ENCODE results near the gene REXO5.

DNA sequence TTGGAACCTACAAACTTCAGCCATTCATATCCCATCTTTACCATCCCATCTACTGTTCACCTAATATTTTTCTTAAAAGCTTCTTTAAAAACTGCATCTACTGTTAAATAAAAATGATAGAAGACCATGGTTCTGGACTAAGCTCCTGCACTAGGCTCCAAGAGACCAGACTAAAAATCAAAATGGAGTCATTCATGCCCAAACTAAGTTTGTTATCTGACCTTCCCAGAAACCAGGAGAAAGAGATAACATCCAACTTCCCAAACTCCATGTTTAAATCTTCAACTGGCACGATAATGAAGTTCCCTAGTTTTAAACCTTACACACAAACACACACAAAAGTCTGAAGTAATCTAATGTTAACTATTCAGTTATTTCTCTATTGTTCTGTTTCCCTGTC, 80.0 kb downstream of the REXO5 start:
- TF ChIP-seq, protein P1, sequence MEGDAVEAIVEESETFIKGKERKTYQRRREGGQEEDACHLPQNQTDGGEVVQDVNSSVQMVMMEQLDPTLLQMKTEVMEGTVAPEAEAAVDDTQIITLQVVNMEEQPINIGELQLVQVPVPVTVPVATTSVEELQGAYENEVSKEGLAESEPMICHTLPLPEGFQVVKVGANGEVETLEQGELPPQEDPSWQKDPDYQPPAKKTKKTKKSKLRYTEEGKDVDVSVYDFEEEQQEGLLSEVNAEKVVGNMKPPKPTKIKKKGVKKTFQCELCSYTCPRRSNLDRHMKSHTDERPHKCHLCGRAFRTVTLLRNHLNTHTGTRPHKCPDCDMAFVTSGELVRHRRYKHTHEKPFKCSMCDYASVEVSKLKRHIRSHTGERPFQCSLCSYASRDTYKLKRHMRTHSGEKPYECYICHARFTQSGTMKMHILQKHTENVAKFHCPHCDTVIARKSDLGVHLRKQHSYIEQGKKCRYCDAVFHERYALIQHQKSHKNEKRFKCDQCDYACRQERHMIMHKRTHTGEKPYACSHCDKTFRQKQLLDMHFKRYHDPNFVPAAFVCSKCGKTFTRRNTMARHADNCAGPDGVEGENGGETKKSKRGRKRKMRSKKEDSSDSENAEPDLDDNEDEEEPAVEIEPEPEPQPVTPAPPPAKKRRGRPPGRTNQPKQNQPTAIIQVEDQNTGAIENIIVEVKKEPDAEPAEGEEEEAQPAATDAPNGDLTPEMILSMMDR (IDR thresholded peaks at IDR 0.05; ENCODE audit: low read depth, low read length) = no peak
- no peak for TF ChIP-seq EZH2phosphoT487 (IDR thresholded peaks at IDR 0.05; ENCODE audit: low read depth)

Measured in OCI-LY3 (cell line).